ENCODE measurements around the gene SCRT2.
"Not testable (repeated sequence)": the region's sequence is repeated elsewhere in the genome, so short reads cannot be mapped to it uniquely, and the experiment has no call there.

SCRT2 gene

DNA sequence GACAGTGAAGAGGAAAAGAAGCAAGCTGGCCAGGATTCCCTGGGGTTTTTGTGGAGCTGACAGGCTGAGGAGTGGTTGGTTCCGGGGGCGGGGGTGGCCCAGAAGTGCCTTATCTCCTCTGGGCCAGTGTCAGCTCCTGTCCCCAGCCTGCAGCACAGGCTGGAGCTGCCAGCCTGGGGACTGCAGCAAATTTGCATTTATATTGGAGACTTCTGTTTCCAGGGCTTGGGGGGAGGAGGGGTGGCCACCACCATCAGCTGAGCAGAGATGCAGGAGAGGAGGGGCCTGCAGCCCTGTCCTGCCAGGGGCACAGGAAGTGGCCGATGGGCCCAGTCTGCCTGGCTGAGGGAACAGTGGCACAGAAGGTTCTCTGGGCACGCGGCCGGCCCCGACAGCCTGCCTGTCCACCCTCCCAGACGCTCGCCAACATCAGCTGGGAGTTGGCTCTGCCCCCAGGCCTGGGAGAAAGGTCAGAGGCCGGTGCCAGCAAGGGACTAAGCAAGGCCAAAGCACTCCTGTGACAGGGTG lies 24.3 kb upstream of the SCRT2 start:
- peak; percentile 53 for DNase-seq

DNA sequence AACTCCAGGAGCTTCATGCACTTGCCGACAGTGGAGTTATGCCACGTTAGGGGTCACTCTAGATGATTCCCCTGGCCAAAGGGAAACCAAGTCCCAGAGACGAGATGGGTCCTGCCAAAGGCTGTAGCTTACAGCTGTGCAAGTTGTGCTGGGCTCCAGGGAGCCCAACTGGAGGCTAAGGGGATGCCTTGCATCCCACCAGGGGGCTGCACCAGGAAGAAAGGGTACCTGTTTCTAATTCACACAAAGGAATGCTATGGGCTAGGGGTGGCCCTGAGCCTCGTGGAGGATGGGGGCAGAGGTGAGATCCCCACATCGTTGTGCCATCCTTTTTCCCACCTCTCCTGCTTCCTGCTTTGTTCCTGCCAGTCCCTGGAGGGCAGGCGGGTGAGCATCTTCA lies 23.7 kb upstream of the SCRT2 start:
- DNase-seq = no peak

DNA sequence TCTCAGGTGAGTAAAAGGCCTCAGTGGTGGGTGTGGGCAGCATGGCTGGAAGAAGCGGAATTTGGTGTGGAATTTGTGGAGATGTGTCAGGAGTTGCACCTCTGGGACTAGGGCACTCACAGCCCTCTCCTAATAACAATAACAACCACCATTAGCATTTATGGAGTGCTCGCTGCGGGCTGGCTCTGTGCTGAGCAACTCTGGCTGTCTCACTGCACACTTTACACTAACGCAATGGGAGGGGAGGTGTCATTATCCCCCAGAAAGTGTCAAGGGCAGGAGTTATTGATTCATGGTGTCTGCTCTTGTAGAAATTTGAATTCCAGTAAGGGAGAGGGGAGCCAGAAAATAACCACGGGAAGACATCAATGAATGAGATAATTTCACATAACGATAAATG lies 22.7 kb upstream of the SCRT2 start:
- DNase-seq = no peak

DNA sequence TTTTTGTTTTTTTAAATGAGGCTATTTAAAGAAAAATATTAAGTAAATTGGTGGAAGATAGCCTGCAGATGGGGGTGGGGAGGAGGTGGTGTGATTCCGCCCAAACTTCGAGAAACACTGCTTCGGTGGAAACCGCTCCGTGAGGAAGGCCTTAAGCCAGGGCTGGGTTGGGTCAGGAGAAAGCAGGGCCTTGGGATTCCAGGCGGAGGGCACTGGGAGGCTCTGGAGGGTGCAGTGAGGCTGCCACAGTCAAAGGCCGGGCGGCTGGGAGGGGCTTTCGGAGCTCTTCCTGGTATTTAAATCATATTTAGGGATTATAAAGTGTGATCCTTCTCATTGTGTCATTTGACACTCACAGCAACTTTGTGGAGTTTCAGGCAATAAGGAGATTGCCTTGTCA lies 22.2 kb upstream of the SCRT2 start:
- no peak for DNase-seq

DNA sequence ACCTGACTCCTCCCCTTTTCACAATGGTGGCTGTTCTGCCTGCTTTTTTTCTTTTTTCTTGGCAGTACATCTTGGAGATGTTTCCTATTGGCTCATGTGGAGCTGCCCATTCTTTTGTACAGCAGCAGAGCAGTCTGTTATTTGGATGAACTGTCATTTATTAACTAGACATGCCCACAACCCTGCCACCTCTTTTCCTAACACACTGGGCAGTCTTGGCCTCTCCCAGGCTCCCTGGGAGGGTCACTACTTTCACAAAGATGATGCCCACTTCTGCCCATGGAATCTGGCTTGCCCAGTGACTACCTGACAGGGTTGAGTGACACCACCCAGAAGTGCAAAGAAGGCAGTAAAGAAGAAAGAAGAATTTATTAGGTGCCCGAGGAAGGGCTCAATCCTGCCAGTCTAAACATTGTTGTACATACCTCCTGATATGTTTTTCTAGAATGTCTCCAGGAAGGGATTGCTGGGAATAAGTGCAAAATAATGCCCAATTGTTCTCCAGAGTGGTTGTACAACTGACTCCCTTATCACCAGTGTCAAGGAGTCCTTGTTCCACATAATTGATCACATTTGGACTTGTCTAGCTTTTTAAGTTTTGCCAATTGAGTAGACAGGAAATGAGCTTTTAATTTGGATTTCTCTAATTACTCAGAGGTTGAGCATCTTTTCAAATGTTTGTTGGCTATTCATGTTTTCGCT lies 19.7 kb upstream of the SCRT2 start:
- DNase-seq = no peak

- no peak for DNase-seq
These were observed 18.9 kb upstream of the SCRT2 start for GRCh38 chr20:694496-694895.

DNA sequence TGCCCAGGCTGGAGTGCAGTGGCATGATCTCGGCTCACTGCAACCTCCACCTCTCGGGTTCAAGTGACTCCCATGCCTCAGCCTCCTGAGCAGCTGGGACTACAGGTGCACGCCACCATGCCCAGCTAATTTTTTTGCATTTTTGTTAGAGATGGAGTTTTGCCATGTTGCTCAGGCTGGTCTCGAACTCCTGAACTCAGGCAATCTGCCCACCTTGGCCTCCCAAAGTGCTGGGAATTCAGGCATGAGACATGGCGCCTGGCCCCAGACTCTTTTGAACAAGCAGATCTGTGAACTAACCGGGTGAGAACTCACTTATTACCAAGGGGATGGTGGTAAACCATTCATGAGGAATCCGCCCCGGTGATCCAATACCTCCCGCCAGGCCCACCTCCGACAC lies 18.2 kb upstream of the SCRT2 start:
- not testable (repeated sequence) for DNase-seq

GRCh38 chr20:692044-692443 lies 16.4 kb upstream of the SCRT2 start:
- no peak for DNase-seq

DNA sequence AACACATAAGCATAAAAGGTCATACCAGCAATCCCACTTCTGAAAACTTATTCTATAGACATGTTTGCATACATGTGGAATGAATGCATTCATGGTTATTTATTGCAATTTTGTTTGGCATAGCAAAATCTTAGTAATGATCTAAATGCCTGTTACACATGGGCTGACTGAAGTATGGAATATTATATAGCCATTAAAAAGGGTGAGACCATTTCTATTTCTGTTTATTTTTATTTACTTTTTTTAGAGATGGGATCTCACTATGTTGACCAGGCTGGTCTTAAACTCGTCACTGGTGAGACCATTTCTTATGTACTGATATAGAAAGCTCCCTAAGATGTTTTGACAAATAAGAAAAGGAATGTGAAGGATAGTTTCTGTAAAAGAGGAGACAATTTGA lies 14.3 kb upstream of the SCRT2 start:
- no peak for DNase-seq

- no peak for DNase-seq
These were observed 13.7 kb upstream of the SCRT2 start for GRCh38 chr20:689348-689747.

- DNase-seq = no peak
These were observed 13.2 kb upstream of the SCRT2 start for GRCh38 chr20:688809-689212.

DNA sequence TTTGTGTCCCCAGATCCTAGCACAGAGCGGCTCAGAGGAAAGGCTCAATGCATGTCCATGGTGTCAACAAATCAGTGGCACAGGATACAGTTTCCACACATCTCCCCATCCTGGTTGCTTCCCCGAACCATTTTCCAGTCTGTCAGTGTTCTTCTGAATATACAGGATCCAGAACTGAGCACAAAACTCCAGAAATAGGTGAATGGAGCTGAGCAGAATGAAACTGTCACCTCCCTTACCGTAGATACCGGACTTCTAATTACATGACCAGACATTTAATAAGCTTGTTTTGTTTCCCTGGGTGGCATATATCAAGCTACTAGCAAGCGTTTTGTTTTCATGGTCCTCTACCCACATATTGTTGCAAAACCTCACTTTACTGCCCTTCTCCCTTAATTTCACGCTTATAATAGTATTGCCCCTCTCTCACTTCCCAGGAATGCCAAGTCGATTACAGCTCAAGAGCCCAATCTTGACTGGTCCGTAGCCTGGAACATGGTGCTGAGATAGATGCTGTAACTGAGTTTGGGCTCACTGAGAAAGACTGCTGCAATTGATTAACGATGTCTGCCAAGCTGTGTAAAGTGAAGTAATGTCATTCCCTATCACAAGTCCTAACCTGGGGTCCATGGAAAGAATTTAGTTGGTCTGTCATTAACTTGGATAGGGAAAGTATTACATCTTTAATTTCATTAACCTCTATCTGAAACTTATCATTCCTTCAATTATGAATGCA lies 12.0 kb upstream of the SCRT2 start:
- DNase-seq = no peak

GRCh38 chr20:684676-685319 lies 9.2 kb upstream of the SCRT2 start:
- DNase-seq = peak; percentile 50

DNA sequence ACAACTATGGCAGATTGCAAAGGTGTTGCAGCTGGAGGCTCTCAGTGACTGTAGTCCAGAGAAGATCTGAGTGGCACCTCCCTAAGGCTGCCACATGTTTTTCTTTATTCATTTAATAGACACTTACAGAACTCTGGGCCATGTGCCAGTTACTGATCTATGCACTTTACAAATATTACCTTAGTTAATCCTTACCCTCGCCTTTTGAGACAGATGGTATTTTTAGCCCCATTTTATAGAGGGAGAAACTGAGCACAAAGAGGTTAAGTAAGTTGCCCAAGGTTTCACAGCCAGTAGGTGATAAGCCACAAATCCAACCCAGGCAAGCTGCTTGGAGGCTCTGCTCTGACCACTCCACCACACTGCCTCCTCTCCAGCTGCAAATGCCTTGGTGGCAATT lies 6.5 kb upstream of the SCRT2 start:
- DNase-seq = no peak

DNA sequence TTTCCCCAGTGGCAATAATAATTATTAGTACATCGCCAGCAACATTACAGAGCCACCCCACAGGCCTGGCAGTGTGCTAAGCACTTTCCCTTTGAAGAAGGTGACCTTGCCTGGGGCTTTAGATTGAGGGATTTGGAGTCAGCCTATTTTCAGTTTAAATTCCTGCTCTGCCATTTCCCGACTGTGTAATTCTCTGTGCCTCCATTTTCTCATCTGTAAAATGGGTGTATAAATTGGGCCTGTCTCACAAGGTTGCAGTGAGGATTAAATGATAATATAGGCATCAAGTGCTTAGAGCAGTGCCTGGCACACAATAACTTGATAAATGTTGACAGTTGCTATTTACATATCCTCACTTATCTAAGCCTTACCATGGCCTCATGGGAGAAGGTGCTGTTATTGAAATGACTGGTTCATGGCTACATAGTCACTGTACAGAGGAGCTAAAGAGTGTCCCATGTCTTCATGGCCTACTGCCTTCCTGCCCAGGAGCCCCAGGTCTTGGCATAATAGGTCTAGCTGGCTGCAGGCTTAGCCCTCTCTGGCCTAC lies 5.1 kb upstream of the SCRT2 start:
- no peak for DNase-seq

DNA sequence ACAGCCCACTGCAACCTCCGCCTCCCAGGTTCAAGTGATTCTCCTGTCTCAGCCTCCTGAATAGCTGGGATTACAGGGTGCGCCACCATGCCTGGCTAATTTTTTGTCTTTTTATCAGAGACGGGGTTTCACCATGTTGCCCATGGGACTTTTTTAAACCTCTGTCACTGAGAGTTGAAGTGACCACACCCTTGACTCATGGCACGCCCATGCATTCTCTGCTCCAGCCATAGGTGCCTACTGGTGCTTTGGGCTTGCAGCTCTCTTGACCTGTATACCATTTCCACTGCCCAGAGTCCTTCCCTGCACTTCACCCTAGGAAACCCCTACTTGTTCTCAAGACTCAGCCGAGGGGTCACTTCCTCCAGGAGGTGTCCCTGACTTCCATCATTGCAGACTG lies 2.4 kb upstream of the SCRT2 start:
- DNase-seq = peak; percentile 42

DNA sequence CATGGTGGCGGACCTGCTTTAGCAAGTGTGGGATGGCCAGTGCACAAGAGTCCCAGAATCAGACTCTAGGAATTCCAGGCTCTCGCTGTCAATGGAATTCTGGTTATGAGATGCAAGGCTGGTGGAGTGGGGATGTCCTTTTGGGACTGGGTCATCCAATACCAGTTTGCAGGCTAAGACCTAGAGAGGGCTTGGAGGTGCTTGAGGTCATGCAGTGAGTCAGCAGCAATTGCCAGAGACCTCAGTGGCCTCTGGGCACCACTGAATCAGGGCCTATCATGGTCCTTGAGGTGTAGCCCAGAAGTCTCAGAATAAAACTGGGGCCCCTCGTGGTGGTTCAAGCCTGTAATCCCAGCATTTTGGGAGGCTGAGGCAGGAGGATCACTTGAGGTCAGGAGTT lies 1.4 kb upstream of the SCRT2 start:
- no peak for DNase-seq

- peak; percentile 48 for DNase-seq
These were observed 824 bp upstream of the SCRT2 start for GRCh38 chr20:676315-676937.

DNA sequence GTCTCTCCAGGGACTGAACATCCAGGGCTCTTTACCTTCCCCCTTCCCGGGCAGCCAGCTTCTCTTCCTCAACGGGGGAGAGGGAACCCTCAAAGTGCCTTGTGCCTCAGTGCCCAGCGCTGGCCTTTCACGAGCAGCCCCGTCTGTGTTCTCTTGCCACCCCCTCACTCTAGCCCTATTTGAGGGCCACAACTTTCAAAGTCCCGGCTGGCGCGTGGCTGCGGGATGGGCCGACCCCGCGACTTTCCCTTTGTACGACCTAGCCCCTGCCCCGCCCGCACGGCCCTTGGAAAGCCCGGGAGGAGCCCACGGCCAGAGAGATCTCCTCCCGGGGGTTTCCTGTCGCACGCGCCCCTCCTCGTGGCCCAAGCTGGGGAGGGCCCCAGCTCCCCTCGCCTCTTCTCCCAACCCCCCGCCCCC lies 559 bp downstream of the SCRT2 start:
- no peak for DNase-seq

GRCh38 chr20:673603-674001 lies 2.0 kb downstream of the SCRT2 start:
- no peak for DNase-seq

DNA sequence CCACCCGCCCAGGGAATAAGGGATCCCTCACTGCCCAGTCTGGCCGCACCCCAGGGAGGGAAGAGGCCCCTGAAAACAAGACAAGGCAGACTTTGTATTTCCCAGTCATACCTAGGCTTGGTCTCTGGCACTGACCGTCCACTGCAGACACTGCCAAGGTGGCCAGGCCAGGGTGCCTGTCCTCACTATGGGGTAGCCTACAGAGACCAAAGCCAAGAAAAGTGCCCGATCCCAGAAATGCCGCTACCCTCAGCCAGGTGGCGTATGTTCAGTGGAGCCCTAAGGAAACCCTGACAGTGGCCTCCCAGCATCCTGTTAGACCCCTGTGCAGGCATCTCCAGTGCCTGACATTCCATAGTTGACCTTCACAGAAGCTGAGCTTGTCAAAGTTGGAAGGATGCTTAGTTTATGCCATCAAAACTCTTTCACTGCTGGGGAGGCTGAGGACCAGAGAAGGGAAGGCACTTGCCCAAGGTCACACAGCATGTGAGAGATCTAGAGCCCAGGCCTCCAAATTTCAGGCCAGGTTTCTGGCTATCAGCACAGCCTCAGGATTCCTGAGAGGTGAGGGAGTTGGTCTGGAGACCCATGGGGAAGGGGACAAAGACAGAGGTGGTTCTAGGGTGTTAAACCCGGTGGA lies 2.5 kb downstream of the SCRT2 start:
- no peak for DNase-seq

- DNase-seq = peak; percentile 95
These were observed 4.2 kb downstream of the SCRT2 start for GRCh38 chr20:671252-672030.
